NCI-H774 (cell line): ENCODE data around the gene MAML3.

ENCODE experiments used
- DNase-seq: peaks from one replicate; lab custom pipeline; 2025; lab: John Stamatoyannopoulos, UW

MAML3 gene

DNA sequence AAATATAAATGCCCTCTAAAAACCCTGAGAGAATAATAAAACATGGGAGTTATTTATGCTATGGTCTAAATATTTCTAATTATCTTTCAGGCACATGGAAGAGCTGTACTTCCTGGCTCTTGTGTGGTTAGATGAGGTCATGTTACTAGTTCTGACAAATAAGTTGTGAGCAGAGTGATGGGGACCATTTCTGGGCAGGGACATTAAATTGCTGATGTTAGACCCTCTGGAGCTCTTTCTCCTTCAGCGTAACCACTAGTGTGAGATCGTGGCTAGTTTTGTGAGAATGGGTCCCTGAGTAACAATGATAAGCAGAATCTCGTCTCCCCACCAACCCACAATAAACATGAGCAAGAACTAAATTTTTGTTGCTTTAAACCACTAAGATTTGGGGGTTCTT is 108.0 kb downstream of the MAML3 start:
- DNase-seq: no peak

GRCh38 chr4:140044337-140044902 is 109.6 kb downstream of the MAML3 start:
- DNase-seq: no peak

- DNase-seq: no peak
Observed at GRCh38 chr4:140042634-140043033, 111.3 kb downstream of the MAML3 start.

DNA sequence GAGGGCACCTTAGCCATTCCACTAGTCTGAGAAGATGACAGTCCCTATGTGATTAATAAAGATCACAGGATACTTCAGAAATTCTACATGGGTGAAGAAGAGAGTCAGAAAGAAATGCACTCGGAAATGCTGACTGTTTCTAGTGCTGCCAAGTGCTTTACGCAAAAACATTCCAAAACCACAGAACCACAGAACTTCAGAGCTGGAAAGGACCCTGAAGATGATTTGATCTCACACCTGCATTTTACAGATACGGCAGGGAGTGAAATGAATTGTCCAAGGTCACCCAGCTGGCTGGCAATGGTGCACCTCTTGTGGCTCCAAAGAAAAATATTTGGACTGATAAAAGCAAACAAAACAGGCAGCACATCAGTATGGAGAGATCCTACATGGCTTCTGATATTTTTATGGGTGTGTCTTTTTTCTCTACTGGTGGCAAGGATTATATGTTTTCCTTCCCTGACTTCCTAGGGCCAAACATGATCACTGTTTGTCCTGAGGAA is 115.9 kb downstream of the MAML3 start:
- DNase-seq: no peak

GRCh38 chr4:140037353-140038030 is 116.5 kb downstream of the MAML3 start:
- no peak for DNase-seq

DNA sequence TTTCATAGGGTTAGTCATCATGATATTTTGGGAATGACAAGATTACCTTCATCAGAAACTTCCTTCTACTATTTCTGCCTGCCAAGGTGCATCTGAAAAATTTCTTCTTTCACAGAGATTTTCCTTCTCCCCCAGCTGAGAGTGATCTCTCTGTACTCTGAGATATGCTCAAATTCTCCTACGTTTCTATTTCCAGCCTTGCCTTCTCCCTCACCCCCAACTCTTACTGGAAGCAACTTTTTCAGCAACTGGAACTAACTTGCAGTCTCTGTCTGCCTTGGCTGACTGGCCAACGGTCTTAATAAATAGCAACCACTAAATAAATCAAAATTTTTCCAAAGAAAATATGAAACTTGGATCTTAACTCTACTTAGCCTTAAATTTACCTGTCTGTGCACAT is 122.3 kb downstream of the MAML3 start:
- no peak for DNase-seq

GRCh38 chr4:140031061-140031460 is 122.9 kb downstream of the MAML3 start:
- DNase-seq: no peak

DNA sequence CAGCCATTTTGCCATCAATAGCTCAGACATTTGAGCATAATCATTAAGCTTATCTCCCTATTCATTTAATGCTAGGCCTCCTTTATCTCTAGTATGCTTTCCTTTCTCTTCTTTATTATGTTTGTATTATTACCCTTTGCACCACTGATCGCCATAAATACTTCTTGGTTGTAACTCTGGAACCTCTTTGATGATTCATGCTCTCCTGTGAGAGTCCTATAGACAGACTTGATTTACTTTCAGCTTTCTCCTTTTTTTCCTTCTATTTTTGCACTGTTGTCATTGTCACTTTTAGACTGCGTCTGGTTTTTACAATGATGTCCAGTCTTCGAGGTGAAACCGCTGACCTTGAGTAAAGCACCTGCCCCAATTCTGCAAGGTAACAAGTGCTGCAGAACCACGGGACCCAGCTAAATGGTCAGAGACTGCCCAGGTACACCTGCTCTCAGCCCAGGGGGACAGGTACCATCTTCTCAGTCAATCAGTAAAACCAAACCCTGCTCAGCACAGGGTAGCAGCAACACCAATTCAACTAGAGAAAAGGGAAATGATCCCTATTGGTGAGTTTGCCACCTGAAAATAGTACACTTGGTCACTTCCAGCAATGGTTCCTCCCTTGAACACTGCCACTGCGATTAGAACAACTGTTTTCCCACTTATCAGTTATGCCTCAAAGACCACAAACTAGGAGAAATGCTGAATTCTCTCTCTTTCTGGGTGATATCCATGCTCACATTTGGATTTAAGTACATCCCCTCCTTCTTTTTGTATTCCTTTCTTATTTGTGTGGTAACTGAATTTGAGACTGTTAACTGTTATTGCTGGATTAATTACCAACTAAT is 125.1 kb downstream of the MAML3 start:
- DNase-seq: no peak

- DNase-seq: no peak
Observed at GRCh38 chr4:140028101-140028500, 125.9 kb downstream of the MAML3 start.

- DNase-seq: no peak
Observed at GRCh38 chr4:140027101-140027500, 126.9 kb downstream of the MAML3 start.

GRCh38 chr4:140025470-140025869 is 128.5 kb downstream of the MAML3 start:
- DNase-seq: no peak

DNA sequence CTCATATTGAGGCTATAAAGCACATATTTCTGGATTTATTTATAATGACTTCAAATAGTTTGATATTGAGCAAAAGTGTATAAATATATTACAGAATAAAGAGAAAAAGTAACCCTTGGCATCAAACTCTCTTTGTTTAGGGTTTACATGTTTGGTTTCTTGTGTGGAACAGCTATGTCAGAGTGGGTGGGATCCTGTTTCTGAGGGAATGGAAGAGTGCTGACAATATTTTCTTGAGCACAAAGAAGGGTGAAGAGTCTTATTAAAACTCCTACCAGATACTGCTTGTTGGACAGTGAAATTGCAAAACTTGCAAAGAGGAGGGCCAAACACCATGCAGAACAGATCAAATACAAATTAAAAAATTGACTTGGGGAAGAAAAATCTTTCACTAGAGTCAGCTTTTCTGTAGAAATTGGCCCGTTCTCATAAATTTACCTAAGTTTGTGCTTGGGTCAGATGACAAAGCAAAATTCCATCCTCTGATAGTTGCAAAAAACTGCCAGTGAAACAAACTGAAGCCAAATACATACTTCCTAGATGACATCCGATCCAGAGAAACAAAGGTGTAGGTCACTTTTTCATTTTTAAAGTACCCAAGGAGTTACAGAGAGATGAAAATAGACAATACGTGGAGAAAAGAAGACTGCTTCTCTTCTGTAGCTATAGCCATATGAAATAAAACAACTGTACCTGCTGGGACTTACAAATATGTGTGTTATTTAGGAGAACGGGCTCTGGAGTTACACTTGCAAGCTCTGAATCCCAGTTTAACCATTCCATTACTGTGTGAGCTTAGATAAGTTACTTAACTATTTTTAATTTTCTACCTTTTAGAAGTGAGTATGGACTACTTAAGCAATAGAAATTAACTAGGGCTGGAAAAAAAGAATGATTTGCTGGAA is 133.3 kb downstream of the MAML3 start:
- DNase-seq: no peak

- peak; percentile 27 for DNase-seq
Observed at GRCh38 chr4:140019619-140020347, 134.2 kb downstream of the MAML3 start.

DNA sequence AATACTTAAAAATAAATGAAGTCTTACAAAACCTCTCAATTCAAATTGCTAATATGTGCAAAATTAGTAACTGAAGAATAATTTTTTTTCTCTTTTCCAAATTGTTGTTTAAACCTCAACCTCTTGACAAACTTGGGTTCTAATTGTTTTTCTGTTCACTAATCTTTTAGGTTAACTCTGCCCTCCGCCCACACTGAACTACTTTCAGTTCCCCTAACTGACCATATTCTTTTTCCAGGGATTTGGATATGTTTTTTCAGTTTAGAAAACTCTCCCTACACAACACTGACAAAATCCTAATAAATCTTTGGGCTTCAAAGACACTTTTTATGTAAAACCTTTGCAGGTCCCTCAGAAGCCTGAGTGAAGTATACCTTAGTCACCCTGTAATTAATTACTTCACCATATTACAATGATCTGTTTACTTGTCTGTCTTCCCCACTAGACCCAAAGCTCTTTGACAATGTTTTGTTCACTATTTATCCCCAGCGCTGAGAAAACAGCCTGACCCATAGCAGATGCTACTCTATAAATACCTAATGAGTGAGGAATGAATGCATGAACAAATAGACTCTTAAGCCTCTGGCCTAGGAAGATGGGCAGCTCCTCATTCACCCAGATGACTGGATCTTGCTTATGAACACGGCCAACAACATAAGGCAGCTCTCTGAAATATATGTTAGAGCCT is 134.9 kb downstream of the MAML3 start:
- peak; percentile 39 for DNase-seq

GRCh38 chr4:140014284-140014683 is 139.7 kb downstream of the MAML3 start:
- no peak for DNase-seq

DNA sequence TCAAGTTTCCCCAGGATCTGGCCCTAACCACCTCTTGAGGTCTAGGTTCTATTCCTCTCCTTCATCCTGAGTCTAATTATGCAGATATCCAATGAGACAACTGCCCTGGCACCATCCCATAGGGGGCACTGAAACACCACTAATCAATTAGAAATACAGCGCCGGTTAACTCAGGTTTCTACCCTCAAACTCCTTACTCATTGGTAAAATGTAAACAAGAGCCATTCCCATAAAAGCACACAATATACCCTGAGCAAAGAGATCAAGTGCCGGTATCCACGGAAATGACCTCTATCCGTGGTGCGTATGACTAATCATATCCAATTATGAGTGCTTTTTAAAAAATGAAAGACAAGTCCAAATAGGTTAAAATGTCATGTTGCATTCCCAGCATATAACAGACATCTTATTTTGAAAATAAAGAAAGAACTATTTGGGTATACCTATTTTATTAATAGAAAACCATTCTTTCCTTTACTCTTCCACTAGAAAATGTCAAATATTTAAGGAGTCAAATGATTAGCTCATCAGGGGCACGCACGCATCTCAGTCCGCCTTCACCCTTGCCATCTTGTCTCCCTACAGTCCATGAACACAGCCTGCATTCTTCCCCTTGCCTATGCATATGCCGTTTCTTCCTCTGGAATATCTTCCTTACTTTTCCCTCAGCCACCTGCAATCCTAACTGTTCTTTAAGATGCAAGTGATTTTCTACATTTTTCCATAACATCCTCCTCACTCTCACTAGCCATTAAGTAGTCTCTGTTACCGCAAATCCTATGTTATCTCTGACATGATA is 141.1 kb downstream of the MAML3 start:
- peak; percentile 57 for DNase-seq

DNA sequence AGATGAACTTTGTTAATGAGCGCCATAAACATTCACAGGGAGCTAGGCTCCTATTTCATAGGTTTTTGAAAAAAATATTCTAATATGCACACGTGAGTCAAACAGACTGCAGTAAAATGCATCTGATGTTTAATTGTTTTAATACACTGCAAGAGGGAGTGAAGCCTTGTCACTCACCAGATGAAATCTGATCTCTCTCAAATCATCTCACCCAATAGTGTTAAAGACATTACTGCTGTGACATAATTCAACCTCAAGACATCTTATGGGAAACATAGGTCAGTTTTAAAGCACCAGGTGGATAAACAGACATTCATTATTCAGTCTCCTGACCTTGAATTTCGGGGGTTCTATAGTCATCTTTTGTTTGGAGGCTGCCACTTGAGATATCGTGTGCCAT is 148.3 kb downstream of the MAML3 start:
- DNase-seq: no peak

GRCh38 chr4:140004922-140005627 is 148.9 kb downstream of the MAML3 start:
- DNase-seq: no peak

DNA sequence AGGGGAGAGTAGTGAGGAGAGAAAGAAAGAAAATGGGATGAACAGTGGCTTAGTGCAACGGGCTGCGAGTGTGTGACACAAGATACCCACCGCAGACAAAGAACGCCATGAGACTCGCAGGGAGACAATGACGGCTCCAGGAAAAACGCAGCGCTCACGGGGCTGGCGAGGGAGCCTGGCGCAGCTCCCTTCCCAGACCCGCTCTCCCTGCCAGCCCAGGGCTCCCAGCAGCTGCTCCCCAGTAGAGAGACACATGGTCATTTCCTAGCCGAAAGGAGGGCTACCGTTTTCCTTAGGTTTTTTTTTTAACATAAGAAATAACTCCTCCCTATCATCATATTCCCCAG is 149.5 kb downstream of the MAML3 start:
- no peak for DNase-seq
